ENCODE measurements around the gene CENPF.
"Not testable (repeated sequence)": the region's sequence is repeated elsewhere in the genome, so short reads cannot be mapped to it uniquely, and the experiment has no call there.

Gene CENPF

GRCh38 chr1:214584805-214585766 lies 17.9 kb upstream of the CENPF start:
- peak; percentile 48 to 71 for DNase-seq

- DNase-seq, result no peak
Measured at GRCh38 chr1:214586621-214587020, 16.4 kb upstream of the CENPF start.

GRCh38 chr1:214587165-214587564 lies 15.8 kb upstream of the CENPF start:
- DNase-seq, result no peak

- no peak for DNase-seq
Measured at GRCh38 chr1:214588963-214589597, 13.9 kb upstream of the CENPF start.

GRCh38 chr1:214590696-214591095 lies 12.3 kb upstream of the CENPF start:
- DNase-seq, result no peak

GRCh38 chr1:214591918-214592317 lies 11.1 kb upstream of the CENPF start:
- not testable (repeated sequence) for DNase-seq

- no peak for DNase-seq
Measured at GRCh38 chr1:214593158-214593557, 9.8 kb upstream of the CENPF start.

- peak in 1 of 2 experiments; percentile 23 for DNase-seq
Measured at GRCh38 chr1:214603819-214604252, 841 bp downstream of the CENPF start.

- DNase-seq, result no peak
Measured at GRCh38 chr1:214604523-214604922, 1.5 kb downstream of the CENPF start.

- not testable (repeated sequence) for DNase-seq
Measured at GRCh38 chr1:214605484-214605883, 2.5 kb downstream of the CENPF start.

GRCh38 chr1:214605933-214606925 lies 3.2 kb downstream of the CENPF start:
- DNase-seq, result not testable (repeated sequence)

- DNase-seq, result not testable (repeated sequence)
Measured at GRCh38 chr1:214607492-214608215, 4.7 kb downstream of the CENPF start.

GRCh38 chr1:214608216-214608783 lies 5.3 kb downstream of the CENPF start:
- not testable (repeated sequence) for DNase-seq

GRCh38 chr1:214608817-214609216 lies 5.8 kb downstream of the CENPF start:
- DNase-seq, result not testable (repeated sequence)

GRCh38 chr1:214609692-214610091 lies 6.7 kb downstream of the CENPF start:
- DNase-seq, result no peak

GRCh38 chr1:214610136-214610535 lies 7.1 kb downstream of the CENPF start:
- DNase-seq, result not testable (repeated sequence)

- no peak for DNase-seq
Measured at GRCh38 chr1:214615109-214615508, 12.1 kb downstream of the CENPF start.

GRCh38 chr1:214615871-214616270 lies 12.9 kb downstream of the CENPF start:
- peak in 1 of 2 experiments; percentile 15 for DNase-seq

GRCh38 chr1:214617246-214617645 lies 14.3 kb downstream of the CENPF start:
- DNase-seq, result no peak

GRCh38 chr1:214617843-214618242 lies 14.8 kb downstream of the CENPF start:
- DNase-seq, result no peak

GRCh38 chr1:214621236-214621635 lies 18.2 kb downstream of the CENPF start:
- DNase-seq, result peak in 1 of 2 experiments; percentile 14
